Measurements from ENCODE around the gene SAMD10.
"Not testable (repeated sequence)": the region's sequence is repeated elsewhere in the genome, so short reads cannot be mapped to it uniquely, and the experiment has no call there.

Gene SAMD10

DNA sequence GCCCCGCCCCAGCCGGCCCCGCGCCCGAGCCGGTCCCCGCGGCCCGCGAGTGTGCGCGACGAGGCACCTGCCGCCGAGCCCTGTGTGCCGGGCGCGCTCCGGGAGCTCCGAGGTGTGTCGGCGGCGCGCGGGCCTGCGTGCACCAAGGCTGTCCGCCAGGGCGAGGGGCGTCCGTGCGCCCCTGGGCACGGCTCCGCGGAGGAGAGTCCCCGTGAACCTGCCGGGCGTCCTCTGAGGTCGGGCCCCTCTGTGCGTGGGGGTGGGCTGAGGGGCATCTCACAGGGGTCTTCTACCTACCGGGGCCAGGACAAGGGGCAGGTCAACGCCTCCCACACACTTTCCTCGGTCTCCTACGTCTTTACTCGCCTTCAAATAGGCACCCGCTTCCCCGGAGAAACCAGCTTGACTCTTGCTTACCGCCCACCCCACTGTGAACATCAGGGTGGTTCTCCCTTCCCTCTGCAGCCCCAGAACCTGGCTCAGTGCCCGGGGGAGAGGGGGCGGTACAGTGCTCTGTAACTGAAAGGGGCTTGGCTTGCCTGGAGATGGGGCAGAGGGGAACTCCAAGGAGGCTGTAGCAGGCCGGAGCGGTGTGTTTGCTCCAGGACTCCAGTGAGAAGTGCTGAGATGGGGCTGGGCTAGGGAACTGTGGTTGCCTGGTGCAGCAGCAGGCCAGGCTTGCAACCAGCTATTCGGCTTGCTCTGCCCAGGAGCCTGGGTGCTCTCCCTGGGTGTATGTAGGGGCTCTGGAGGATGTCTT, at the start of gene SAMD10:
Gene SAMD10, minus strand, starts transcription at position 86 of the 760 bp plus-strand sequence. CDS start 175 bp downstream, outside the sequence.
- no peak for DNase-seq (ENCODE audit: low read depth)

DNA sequence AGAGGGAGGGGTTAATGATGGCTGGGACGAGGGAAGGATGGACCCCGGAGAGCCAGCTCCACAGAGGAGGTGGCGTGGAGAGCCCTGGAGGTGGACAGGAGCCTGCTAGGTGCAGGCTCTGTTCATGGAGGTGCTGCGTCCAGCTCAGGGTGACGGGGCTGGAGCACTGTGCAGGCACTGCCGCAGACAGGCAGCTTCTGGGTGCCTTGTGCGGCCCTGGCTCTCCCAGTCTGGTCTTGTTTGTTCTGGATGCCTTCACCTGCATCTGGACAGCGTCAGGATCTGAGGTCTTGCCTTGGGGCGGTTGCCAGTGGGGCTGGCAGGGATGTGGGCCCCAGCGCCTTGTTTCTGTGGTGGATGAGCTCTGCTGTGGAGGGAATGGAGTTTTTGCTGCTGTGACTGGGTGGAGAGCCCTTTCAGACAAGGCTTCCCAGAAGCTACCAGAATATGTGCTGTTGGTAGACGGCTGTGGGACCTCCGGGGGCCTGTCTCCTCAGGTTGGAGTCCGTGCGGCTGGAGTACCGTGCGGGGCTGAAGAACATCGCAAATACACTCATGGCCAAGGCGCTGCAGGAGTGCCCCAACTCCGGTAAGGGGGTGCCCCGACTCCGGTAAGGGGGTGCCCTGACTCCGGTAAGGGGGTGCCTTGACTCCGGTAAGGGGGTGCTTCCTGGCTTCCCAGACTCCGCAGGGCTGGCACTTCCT, 48.7 kb upstream of the SAMD10 start:
- DNase-seq (ENCODE audit: low read depth), result no peak

DNA sequence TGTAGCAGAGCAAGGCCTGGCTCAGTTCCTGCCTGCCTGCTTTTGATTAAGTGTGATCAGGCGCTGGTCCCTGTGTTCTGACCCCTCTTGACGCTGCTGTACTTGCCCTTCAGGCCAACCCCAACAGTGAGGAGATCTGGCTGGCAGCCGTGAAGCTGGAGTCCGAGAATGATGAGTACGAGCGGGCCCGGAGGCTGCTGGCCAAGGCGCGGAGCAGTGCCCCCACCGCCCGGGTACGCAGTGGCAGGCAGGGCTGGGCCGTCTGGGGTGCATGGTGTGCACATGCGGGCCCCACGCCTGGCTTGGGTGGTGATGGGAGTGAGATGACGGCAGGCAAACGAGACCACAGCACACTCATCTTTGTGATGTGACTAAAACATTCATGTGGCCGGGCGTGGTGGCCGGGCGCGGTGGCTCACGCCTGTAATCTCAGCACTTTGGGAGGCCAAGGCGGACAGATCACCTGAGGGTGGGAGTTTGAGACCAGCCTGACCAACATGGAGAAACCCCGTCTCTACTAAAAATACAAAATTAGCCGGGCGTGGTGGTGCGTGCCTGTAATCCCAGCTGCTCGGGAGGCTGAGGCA, 46.5 kb upstream of the SAMD10 start:
- no peak for DNase-seq (ENCODE audit: low read depth)

DNA sequence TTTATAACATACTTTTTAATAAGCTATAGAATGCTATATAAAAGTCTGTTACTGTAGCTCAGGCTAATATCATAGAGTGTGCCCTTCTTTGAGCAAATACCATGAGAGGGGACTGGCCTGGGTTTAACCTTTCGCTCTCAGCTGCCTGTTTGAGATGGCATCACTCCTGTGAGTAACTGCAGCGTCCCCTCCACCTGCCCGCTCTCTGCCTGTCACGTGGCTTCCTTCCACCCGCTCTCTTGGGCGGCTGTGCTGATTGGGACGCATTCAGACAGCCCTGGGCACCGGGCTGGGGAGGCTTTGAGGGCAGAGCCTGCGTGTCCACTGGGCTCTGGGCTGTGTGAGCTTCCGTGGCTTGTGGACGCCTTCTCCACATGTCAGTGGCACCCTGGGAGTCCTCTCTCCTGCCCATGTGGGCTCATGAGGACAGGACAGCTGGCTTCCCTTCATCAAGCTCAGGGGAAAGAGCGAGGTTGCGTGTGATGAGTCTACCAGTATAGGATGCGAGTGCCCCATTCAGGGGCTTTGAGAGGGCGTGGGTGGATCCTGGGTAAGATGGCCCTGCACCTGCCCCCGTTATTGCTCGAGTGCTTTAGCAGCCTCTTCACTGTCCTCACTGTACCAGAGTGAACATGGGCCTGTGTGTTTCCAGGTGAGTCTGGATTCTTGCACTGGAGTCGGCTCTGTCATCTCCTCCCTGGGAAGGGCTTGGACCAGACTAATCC, 45.8 kb upstream of the SAMD10 start:
- no peak for DNase-seq (ENCODE audit: low read depth)

DNA sequence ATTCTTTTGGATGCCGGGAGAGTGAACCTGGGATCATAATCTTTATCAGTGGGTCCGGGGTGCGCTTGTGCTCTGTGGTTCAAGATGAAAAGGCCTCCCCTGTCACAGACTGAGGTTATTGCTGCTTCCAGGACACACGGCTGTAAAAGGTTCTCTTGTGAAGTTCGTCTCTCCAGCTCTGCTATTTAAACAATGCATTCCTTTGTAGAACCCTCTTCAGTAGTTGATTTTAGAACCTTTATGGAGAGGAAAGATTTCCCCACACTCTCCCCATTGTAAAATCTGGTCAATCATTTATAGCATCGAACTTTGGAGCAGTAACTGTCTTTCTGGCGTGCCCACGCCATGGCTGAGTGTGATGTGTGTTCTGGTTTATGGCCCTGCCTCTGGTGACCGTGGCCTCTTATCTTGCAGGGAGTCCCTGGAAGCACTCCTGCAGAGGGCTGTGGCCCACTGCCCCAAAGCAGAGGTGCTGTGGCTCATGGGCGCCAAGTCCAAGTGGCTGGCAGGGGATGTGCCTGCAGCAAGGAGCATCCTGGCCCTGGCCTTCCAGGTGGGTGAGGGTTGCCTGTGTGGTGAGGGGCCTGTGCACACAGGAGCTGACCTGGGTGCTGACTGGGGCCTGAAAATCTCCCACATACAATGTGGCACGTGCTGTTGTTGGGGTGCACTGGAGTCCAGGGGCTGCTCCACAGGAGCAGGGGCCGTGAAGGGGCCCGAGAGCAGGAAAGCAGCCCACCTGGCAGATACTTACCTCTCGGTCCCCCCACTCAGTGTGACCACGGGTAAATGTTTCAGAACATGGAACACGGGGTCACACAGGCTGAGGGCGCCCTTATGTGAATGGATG, 44.9 kb upstream of the SAMD10 start:
- DNase-seq (ENCODE audit: low read depth), result no peak

DNA sequence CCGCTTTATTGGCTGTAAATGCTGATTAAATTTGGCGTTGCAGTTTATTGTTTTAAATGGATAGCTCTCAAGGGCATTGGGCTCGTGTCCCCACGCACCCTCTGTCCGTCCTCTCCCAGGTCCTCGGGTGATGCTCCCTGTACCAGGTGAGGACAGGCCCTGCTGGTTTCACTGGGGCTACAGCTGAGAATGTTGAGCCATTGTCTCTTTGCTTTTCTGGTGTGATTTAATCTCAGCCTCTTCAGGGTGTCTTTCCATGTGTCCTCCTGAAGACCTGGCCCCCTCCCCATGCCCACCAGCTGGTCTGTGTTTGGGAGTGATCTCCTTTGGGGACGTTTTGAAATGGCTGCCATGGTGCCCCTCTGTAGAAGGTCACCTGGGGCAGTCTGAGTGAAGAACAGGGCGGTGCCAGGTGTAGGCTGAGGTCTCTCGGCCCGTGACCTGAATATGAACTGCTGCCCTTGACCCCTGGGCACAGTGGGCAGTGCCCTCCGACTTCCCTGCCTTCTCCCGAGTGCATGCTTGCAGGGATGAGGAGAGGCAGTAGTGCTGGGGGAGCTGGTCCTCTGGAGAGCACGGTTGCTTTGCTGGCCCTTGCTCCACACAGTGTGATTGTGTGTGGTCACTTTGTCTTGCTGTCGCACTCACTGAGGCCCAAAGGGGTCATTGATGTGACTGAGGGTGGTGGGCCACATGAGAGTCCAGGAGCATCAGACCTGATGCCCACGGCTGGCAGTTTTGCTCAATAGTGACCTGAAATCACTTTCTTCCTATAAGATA, 44.1 kb upstream of the SAMD10 start:
- no peak for DNase-seq (ENCODE audit: low read depth)

DNA sequence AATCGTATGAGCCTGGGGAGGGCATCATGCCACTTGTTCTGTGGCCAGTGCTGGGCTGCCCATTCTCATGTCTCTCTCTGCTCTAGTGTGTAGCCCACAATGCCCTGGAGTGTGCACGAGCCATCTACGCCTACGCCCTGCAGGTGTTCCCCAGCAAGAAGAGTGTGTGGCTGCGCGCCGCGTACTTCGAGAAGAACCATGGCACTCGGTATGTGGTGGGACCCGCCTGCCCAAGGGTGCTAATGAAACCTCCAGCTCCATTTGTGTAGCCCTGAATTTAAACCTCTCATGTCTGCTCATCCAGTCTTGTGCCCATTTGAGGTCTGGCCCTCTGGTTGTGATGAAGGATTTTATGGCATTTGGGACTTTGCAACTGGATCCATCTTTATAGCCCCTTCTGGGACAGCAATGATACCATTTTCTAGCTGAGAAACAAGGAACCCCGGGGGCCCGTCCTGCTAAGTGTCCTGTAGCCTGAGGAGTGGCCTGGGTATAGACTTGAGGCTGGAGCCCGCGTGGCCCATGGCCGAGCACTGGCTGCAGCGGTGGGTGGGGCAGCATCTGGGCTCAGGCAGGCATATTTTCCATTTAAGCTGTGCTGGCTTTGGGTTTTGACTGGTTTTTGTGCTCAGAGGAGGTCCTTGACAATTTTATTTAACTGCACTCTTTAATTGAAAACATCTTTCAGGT, 43.4 kb upstream of the SAMD10 start:
- no peak for DNase-seq (ENCODE audit: low read depth)

DNA sequence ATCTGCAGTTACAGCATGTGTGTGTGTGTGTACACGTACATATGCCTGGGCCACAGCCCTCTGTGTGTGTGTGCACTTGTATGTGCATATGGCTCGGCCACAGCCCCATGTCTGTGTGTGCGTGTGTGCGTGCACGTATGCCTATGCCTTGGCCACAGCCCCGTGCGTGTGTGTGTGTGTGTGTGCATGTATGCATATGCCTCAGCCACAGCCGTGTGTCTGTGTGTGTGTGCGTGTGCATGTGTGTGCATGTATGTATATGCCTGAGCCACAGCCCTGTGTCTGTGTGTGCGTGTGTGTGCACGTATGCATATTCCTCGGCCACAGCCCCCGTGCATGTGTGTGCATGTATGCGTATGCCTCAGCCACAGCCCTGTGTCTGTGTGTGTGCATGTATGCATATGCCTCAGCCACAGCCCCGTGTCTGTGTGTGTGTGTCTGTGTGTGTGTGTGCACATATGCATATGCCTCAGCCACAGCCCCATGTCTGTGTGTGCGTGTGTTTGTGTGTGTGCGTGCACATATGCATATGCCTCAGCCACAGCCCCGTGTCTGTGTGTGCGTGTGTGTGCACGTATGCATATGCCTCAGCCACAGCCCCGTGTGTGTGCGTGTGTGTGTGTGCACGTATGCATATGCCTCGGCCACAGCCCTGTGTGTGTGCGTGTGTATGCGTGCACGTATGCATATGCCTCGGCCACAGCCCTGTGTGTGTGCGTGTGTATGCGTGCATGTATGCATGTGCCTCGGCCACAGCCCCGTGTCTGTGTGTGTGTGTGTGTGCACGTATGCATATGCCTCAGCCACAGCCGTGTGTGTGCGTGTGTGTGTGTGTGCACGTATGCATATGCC, 41.9 kb upstream of the SAMD10 start:
- DNase-seq (ENCODE audit: low read depth), result no peak

DNA sequence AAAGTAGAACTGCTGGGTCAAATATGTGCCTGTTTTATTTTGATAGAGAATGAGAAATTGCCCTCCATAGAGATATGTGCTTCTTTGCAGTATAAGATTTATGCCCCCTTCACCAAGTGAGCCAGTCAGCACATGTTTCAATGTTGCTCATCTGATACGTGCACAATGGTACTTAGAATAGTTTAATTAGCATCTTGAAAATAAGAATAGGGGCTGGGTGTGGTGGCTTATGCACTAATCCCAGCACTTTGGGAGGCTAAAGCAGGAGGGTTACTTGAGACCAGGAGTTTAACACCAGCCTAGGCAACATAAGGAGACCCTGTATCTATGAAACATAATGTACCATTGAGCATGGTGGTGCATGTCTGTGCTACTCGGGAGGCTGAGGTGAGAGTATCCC, 36.2 kb upstream of the SAMD10 start:
- DNase-seq (ENCODE audit: low read depth), result no peak

DNA sequence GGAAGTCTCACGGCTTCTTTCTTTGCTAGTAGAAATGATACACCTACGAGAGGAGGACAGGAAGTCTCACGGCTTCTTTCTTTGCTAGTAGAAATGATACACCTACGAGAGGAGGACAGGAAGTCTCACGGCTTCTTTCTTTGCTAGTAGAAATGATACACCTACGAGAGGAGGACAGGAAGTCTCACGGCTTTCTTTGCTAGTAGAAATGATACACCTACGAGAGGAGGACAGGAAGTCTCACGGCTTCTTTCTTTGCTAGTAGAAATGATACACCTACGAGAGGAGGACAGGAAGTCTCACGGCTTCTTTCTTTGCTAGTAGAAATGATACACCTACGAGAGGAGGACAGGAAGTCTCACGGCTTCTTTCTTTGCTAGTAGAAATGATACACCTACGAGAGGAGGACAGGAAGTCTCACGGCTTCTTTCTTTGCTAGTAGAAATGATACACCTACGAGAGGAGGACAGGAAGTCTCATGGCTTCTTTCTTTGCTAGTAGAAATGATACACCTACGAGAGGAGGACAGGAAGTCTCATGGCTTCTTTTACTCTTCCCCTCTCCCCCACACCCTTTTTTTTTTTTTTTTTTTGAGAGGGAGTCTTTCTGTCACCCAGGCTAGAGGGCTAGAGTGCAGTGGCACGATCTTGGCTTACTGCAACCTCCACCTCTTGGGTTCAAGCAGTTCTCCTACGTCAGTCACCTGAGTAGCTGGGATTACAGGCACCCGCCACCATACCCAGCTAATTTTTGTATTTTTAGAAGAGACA, 33.1 kb upstream of the SAMD10 start:
- DNase-seq (ENCODE audit: low read depth), result not testable (repeated sequence)

DNA sequence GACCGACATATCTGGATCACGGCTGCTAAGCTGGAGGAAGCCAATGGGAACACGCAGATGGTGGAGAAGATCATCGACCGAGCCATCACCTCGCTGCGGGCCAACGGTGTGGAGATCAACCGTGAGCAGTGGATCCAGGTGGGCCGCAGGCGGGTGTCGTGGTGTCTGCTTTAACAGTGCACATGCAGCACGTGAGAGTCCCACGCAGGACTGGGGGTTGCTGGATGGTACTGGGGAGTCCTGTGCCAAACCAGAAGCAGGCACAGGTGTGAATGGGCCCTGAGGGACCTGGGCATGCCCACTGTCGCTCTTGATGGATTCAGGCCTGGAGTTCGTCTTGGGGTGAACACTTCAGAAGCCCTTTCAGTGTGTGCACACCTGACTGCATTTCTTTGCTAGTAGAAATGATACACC, 31.9 kb upstream of the SAMD10 start:
- no peak for DNase-seq (ENCODE audit: low read depth)

DNA sequence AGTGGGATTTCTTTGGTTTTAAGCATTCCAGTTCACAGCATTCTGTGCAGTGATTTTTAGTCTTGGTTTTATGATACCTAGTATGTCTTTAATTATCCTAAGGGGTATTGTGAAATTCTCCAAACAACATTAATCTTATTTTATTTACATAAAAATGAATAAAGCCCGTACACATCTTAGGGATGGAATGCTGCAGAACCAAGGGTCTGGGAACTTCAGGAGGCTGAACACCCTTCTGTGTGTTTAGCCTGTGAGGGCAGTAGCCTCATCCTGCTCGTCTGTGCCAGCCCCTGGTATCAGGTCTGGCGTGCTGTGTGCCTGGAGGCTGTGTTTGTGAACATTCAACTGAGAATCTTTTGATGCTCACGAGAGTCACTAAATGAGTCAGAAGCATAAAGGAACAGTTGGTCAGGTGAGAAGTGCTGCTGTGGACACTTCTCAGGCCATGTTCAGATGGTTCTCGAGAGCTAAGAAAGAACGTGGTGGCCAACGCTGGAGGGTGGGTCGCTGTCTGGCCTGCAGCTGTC, 31.3 kb upstream of the SAMD10 start:
- no peak for DNase-seq (ENCODE audit: low read depth)

DNA sequence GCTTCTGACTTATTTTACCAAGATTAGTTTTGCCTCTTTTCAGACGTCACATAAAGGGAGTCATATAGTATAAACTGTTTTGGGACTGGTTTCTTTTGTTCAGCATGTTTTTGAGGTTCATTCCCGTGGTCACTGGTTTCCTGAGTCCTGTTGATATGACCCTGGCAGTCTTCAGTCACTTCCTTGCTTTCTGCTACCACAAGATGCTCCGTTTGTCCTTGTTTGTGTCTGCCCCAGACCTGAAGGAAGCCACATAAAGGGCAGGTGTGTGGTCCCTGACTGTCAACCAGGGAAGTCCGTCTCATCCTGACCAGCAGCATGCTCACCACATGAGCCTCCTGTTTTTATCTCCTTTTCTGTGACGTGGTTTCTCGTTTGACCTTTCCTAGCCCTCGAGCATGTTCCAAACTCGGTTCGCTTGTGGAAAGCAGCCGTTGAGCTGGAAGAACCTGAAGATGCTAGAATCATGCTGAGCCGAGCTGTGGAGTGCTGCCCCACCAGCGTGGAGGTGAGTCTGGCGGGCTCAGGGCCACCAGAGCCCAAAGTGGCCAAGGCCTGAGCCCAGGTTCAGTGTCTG, 30.5 kb upstream of the SAMD10 start:
- no peak for DNase-seq (ENCODE audit: low read depth)

DNA sequence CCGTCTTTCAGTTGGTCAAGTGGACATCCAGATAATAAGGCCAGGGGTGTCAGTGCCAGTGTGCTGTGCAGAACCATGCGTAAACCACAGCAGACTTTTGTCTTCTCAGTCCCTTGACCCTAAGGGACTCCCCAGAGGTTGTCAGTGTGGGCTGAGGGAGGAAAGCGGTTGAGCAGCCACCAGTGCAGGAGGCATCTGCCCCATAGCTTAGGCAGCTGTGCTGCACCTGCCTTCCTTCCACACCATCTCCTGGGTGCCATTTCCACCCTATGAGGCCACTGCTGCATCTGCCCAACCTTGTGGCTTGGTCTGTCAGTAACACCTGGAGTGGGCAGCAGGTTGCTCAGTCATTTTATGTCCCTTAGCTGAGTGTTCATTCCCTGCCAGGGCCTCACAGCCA, 27.5 kb upstream of the SAMD10 start:
- no peak for DNase-seq (ENCODE audit: low read depth)

DNA sequence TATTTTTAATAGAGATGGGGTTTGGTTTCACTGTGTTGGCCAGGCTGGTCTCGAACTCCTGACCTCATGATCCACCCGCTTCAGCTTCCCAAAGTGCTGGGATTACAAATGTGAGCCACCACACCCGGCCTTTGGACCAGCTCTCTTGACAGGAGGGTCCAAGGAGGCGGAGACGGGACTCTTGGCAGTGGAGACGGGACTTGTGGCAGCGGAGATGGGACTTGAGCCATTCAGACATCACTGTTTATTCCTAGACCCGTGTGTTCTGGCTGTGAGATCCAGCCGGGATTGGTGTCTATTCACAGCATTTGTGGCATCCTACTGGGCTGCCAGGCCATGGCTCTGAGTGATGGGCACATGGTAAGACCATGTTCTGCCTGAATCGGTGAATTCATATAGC, 27.0 kb upstream of the SAMD10 start:
- no peak for DNase-seq (ENCODE audit: low read depth)

DNA sequence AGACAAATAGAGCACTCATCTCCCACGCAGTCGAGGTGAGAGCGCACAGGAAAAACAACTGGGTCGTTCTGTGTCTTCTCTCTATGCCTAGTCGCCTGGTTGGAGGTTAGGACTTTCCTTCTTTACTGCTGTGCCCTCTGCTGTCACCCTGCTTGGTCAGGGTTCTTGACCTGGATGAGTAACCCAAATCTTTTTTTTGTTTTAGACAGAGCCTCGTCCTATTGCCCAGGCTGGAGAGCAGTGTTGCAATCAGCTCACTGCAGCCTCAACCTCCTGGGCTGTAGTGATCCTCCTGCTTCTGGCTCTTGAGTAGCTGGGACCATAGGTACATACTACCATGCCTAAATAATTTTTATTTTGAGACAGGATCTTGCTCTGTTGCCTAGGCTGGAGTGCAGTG, 26.0 kb upstream of the SAMD10 start:
- DNase-seq (ENCODE audit: low read depth), result peak; percentile 32

DNA sequence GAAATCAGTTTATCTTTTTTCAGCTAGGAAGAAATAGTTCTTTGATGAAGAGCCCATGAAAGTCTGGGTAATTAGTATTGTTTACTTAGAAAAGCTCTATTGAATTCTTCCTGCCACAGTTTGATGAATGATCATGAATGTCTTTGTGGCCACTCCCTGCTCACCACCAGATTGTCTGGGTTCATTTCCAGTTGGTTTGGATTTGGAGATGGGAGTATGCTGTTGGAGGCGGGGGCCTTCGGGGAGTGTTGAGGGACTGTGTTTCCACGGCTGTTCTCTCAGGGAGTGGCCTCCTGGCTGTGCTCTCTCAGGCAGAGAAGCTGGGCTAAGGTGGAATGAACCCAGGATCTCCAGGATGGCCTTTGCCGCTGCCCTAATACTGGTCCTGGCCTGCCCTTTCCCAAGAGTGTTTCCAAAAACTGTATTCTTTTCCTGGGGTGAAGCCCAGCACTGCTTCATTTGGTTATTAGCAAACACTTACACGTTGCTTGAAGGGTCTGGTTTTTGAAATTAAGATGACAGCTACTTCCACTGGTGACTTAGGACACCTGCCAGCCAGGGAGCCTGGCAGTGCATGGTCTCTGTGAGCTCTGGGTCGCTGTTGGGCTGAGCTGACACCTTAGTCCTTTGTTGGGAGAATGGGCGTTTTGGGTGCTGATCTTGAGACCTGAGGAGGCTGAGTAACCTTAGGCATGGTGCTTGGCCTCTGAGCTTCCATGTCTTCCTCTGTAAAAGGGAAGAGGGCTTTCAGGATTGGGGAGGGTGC, 24.7 kb upstream of the SAMD10 start:
- DNase-seq (ENCODE audit: low read depth), result no peak
